Heart left ventricle (tissue), 13 donors: ENCODE data around the gene FAM219A.

Experiments used
- POLR2A ChIP-seq, 2 donors: fragments of 450-650 bp; IDR thresholded peaks; one replicate each; pipeline ENCODE4 v1.6.1; 2017; ENCODE audit warnings: antibody characterized with exemption in 2 of 2, mild to moderate bottlenecking in 2 of 2, moderate library complexity in 2 of 2
- TF ChIP-seq, protein P1 (sequence below), 12 donors: fragments of 200-600 bp; sonication (generic) in 4 of 12; IDR thresholded peaks; one replicate each; pipeline versions ENCODE4 v1.5.0 to v1.8.0; 2018 to 2022; ENCODE audit warnings: antibody characterized with exemption in 12 of 12, mild to moderate bottlenecking in 5 of 12
- donor health status: ischemic (EF 13 %, LVEDD 7.1; RV severe dilation, severe dysfunction).
- donor health status: DM: no; HTN: yes; CAD: no.
- donor health status: DM: no; HTN: no; CAD: no.
- donor health status: ischemic (EF 25% LVEDD 6.9; RV normal size, moderate dysfunction).
- donor health status: ischemic (EF 25% LVEDD 5.7; RV mildly dilated, moderate dysfunction).
- donor health status: ischemic (EF 35%, LVEDD 5.7; RV mildly dilated, moderate dysfunction).
- donor health status: nonischemic (EF 11% LVEDD 7.7; RV severe dilation, severe dysfunction).
- donor health status: DM: yes; HTN: yes; CAD: no.
- donor health status: PGD.
- donor health status: ischemic (EF 29% LVEDD 5.4; RV normal size, mild dysfunction).
- donor health status: nonischemic (EF 23%, LVEDD 6.1; RV moderate dilation, normal function).

GRCh38 chr9:34486572-34486971 lies 28.2 kb upstream of the FAM219A start:
- TF ChIP-seq, protein P1, sequence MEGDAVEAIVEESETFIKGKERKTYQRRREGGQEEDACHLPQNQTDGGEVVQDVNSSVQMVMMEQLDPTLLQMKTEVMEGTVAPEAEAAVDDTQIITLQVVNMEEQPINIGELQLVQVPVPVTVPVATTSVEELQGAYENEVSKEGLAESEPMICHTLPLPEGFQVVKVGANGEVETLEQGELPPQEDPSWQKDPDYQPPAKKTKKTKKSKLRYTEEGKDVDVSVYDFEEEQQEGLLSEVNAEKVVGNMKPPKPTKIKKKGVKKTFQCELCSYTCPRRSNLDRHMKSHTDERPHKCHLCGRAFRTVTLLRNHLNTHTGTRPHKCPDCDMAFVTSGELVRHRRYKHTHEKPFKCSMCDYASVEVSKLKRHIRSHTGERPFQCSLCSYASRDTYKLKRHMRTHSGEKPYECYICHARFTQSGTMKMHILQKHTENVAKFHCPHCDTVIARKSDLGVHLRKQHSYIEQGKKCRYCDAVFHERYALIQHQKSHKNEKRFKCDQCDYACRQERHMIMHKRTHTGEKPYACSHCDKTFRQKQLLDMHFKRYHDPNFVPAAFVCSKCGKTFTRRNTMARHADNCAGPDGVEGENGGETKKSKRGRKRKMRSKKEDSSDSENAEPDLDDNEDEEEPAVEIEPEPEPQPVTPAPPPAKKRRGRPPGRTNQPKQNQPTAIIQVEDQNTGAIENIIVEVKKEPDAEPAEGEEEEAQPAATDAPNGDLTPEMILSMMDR (IDR thresholded peaks at IDR 0.05): no peak
- TF ChIP-seq POLR2A (IDR thresholded peaks at IDR 0.05): no peak
